GM12878 (cell line): ENCODE results near the gene PODN. TPM values are rescaled to one million over a fixed set of nuclear protein-coding genes. Genes with fewer than 3 reads are reported as not detected.

ENCODE experiments used
- ATAC-seq: fragments of 200-7000 bp; cut with Tn5 transposase; 3 replicates; pipeline ENCODE4 v1.9.1; 2020; ENCODE audit warnings: mild to moderate bottlenecking, moderate library complexity
- BruUV-seq: library from RNA; stranded (reverse); fragments of 400-500 nt; replicated peaks from 2 replicates; lab custom pipeline; 2021; lab: Mats Ljungman, UMichigan
- CTCF ChIA-PET: fragments of 300-600 bp; sonication (Branson Sonifier 250); formaldehyde crosslinking; extraction: SDS; loops from one replicate; lab custom pipeline; 2021; ENCODE audit warnings: inconsistent platforms; lab: Yijun Ruan, JAX
- POLR2A ChIA-PET: fragments of 350-600 bp; formaldehyde crosslinking; extraction: SDS; loops from one replicate; lab custom pipeline; 2021; ENCODE audit warnings: inconsistent platforms; lab: Charles Lee
- RAD21 ChIA-PET: fragments of 300-600 bp; sonication (Branson Sonifier 250); formaldehyde crosslinking; loops from one replicate; lab custom pipeline; 2023; ENCODE audit warnings: antibody characterized with exemption; ENCODE audit not compliant: unreplicated experiment; lab: Charles Lee
- SMC1A ChIA-PET: fragments of 300-600 bp; sonication (Branson Sonifier 250); formaldehyde crosslinking; loops from one replicate; lab custom pipeline; 2023; ENCODE audit not compliant: unreplicated experiment, uncharacterized antibody; lab: Charles Lee
- DNase-seq: peaks from one replicate; pipeline ENCODE4 v3.0.0-alpha.2; 2011; ENCODE audit warnings: low read depth, low spot score
- FAIRE-seq: peaks from 3 replicates; lab custom pipeline; 2011; peaks lifted over from hg19 to GRCh38; lab: Jason Lieb, UNC
- H2AFZ ChIP-seq: 2 replicates; pipeline ENCODE4 v1.6.0; 2011; ENCODE audit warnings: low read depth, low read length, control low read depth; ENCODE audit not compliant: control insufficient read depth
- H3K27ac ChIP-seq: 2 replicates; pipeline ENCODE4 v1.5.1; 2011; ENCODE audit warnings: control low read depth; ENCODE audit not compliant: control insufficient read depth, insufficient read depth
- H3K27me3 ChIP-seq, 2 experiments: replicated peaks in 1 of 2; 2 replicates each; pipeline versions ENCODE4 v1.6.0 to v1.6.1; 2011; ENCODE audit warnings: low read length in 1 of 2; ENCODE audit not compliant: control insufficient read depth in 2 of 2, insufficient read depth in 2 of 2
- H3K36me3 ChIP-seq, 2 experiments: 2 replicates each; pipeline ENCODE4 v1.5.1; 2011; ENCODE audit warnings: low read length in 1 of 2; ENCODE audit not compliant: control insufficient read depth in 2 of 2, insufficient read depth in 2 of 2
- H3K4me1 ChIP-seq: 2 replicates; pipeline ENCODE4 v1.6.1; 2011; ENCODE audit warnings: mild to moderate bottlenecking, low read length, moderate library complexity, mixed read lengths; ENCODE audit not compliant: control insufficient read depth, insufficient read depth
- H3K4me2 ChIP-seq: 2 replicates; pipeline ENCODE4 v1.6.0; 2011; ENCODE audit warnings: control low read depth; ENCODE audit not compliant: control insufficient read depth, insufficient read depth
- H3K4me3 ChIP-seq: fragments of 200-600 bp; sonication (generic); 2 replicates; pipeline ENCODE4 v1.5.1; 2016
- H3K79me2 ChIP-seq: 2 replicates; pipeline ENCODE4 v1.6.0; 2011; ENCODE audit warnings: low read length; ENCODE audit not compliant: control insufficient read depth, insufficient read depth
- H3K9ac ChIP-seq: 2 replicates; pipeline ENCODE4 v1.8.0; 2011; ENCODE audit warnings: low read length, control low read depth, mixed read lengths; ENCODE audit not compliant: control insufficient read depth, insufficient read depth
- H3K9me3 ChIP-seq: replicated peaks from 3 replicates; pipeline ENCODE4 v1.5.1; 2011; ENCODE audit warnings: mild to moderate bottlenecking, low read length; ENCODE audit not compliant: control insufficient read depth, insufficient read depth
- H4K20me1 ChIP-seq: 2 replicates; pipeline ENCODE4 v1.6.0; 2011; ENCODE audit not compliant: control insufficient read depth, insufficient read depth
- CHD4 ChIP-seq: fragments of 200-600 bp; sonication (generic); IDR thresholded peaks from 2 replicates; pipeline ENCODE4 v1.6.1; 2016; ENCODE audit warnings: mild to moderate bottlenecking
- CREM ChIP-seq: IDR thresholded peaks from 2 replicates; pipeline ENCODE4 v1.6.1; 2014; ENCODE audit warnings: antibody characterized with exemption, low read depth
- CUX1 ChIP-seq: IDR thresholded peaks from 2 replicates; pipeline ENCODE4 v1.6.1; 2012; ENCODE audit warnings: improper control_type of control experiment, low read depth, low read length; ENCODE audit not compliant: insufficient replicate concordance
- EGR1 ChIP-seq, 2 experiments: IDR thresholded peaks; 1 replicate in 1 of 2; 2 replicates in 1 of 2; pipeline ENCODE4 v1.6.1; 2011 to 2012; ENCODE audit warnings: low read depth in 2 of 2, low read length in 2 of 2, borderline replicate concordance in 1 of 2, mild to moderate bottlenecking in 1 of 2, moderate library complexity in 1 of 2
- HSF1 ChIP-seq: fragments of 150-350 bp; IDR thresholded peaks from 2 replicates; pipeline ENCODE4 v1.6.1; 2014; ENCODE audit warnings: mild to moderate bottlenecking, low read depth, low read length
- IRF3 ChIP-seq: fragments of 450-650 bp; IDR thresholded peaks from 2 replicates; pipeline ENCODE4 v1.6.1; 2014; ENCODE audit warnings: mild to moderate bottlenecking
- KAT2A ChIP-seq: conservative IDR thresholded peaks from 2 replicates; pipeline ENCODE4 v1.6.1; 2011; ENCODE audit warnings: low read depth, low read length; ENCODE audit not compliant: control insufficient read depth
- MYB ChIP-seq: fragments of 150-350 bp; IDR thresholded peaks from 2 replicates; pipeline ENCODE4 v1.6.1; 2014; ENCODE audit warnings: mild to moderate bottlenecking, low read depth, low read length, borderline replicate concordance
- RELB ChIP-seq: fragments of 450-650 bp; IDR thresholded peaks from 2 replicates; pipeline ENCODE4 v1.6.1; 2017; ENCODE audit warnings: low read depth, mild to moderate bottlenecking, moderate library complexity
- USF2 ChIP-seq: IDR thresholded peaks from 2 replicates; pipeline ENCODE4 v1.6.1; 2011; ENCODE audit warnings: low read depth, low read length, improper control_type of control experiment, borderline replicate concordance
- ZNF622 ChIP-seq: fragments of 450-650 bp; IDR thresholded peaks from 2 replicates; pipeline ENCODE4 v1.6.1; 2017; ENCODE audit warnings: mild to moderate bottlenecking, inconsistent platforms
- WGBS: methylation state at CpG from one replicate; pipeline ENCODE4 v1.1.6; 2016; ENCODE audit warnings: low lambda C conversion rate; ENCODE audit not compliant: insufficient replicate concordance, insufficient coverage; ENCODE audit errors: missing lambda C conversion rate; 5-methylcytosine and 5-hydroxymethylcytosine counted together
- in situ Hi-C: fragments of 300-500 bp; cut with MboI; formaldehyde crosslinking; loops from 9 replicates; pipeline ENCODE4 v1.14.3; 2018; ENCODE audit warnings: mixed read lengths
- intact Hi-C: fragments of 100-400 bp; cut with micrococcal nuclease; formaldehyde crosslinking; loops from one replicate; pipeline ENCODE4 v1.14.2; 2022; ENCODE audit not compliant: unreplicated experiment
- polyA plus RNA-seq, 11 experiments: library from polyadenylated mRNA; depleted of rRNA in 4 of 11; unstranded in 6 of 11; stranded (reverse) in 5 of 11; fragments of >200 nt; fragmentation: Nextera tagmentation in 4 of 11; fragmentation: Illumina TruSeq in 1 of 11; extraction: Ambion mirVana in 4 of 11; extraction: Trizol in 1 of 11; gene quantifications; 1 replicate in 1 of 11; 2 replicates in 10 of 11; pipeline versions ENCODE4 v1.2.1 to v1.2.3, GENCODE V29; 2011 to 2016; ENCODE audit warnings: inconsistent platforms in 2 of 11, missing spikeins in 2 of 11, low read depth in 1 of 11
- total RNA-seq, 4 experiments: library from RNA; depleted of rRNA in 3 of 4; stranded (reverse); fragments of >200 nt in 3 of 4; fragmentation: Illumina TruSeq in 1 of 4; extraction: Trizol in 1 of 4; gene quantifications; 2 replicates each; pipeline versions ENCODE4 v1.2.1 to v1.2.3, GENCODE V29; 2013 to 2021

Gene PODN
- total and polyA plus RNA-seq, 10 of the 15 experiments (the other 5 are each of a cell fraction or from before 2014, with no cell fraction given), result 0.10 TPM; not detected in 9

- Histone ChIP-seq H2AFZ (no peak overlapping the region), H3K27me3 (0 out of 4 replicates have a peak, but pooled peaks cover 0 to 2% of the 10 kb centered on the region in 2 experiments), H3K36me3 (no peaks in the 10 kb centered on the region), H3K9me3 (no peaks in the 10 kb centered on the region), H3K4me2 (no peak overlapping the region), H4K20me1 (no peaks in the 10 kb centered on the region), H3K27ac (no peak overlapping the region), H3K4me1 (no peaks in the 10 kb centered on the region), H3K79me2 (no peaks in the 10 kb centered on the region), H3K4me3 (no peak overlapping the region), H3K9ac (no peak overlapping the region)
- whole genome bisulfite sequencing, result 44% methylated on average over 13 of the region's 14 CpGs
- in situ Hi-C loops (no loop called here), intact Hi-C loops (no loop called here)
- CTCF ChIA-PET, result no interaction called here
- no peak for DNase-seq
- RAD21 ChIA-PET, result no interaction called here
- no peak for ATAC-seq
- no TSS peak for BruUV-seq
- POLR2A ChIA-PET, result no interaction called here
- SMC1A ChIA-PET, result no interaction called here
- FAIRE-seq, result no peak
- TF ChIP-seq USF2 (no peak), HSF1 (no peak), CUX1 (no peak), EGR1 (IDR thresholded peaks at IDR 0.05; ENCODE audit: borderline replicate concordance in 1 of 2, low read depth in 2 of 2, low read length in 2 of 2) (no peak), CREM (no peak), RELB (no peak), CHD4 (no peak), ZNF622 (no peak), IRF3 (no peak), KAT2A (no peak), MYB (no peak)
Observed at GRCh38 chr1:53081384-53082066, 19.5 kb downstream of the PODN start.
